IMR-90 (cell line): ENCODE measurements around the gene EBP. TPM values are rescaled to one million over a fixed set of nuclear protein-coding genes. Genes with fewer than 3 reads are reported as not detected.

Experiments used
- polyA plus RNA-seq, 3 experiments: library from polyadenylated mRNA; depleted of rRNA; stranded (reverse); fragments of >200 nt; gene quantifications; 2 replicates each; pipeline ENCODE4 v1.2.3, GENCODE V29; 2012; ENCODE audit warnings: low replicate concordance in 1 of 3
- total RNA-seq: library from RNA; depleted of rRNA; stranded (reverse); fragments of >200 nt; gene quantifications from 2 replicates; pipeline ENCODE4 v1.2.3, GENCODE V29; 2012; rRNA removed

EBP gene
- total and polyA plus RNA-seq, 2 of the 4 experiments (the other 2 are of a cell fraction) = 39.4 to 78.9 TPM

Other genes with a start within 250 kb of the EBP start
- not detected in 2 replicates for gene SSX3, start 165.1 kb upstream of the EBP start, total RNA-seq
- gene SSX3, start 165.1 kb upstream of the EBP start, polyA plus RNA-seq (2012; rRNA removed) = not detected in 2 replicates
- not detected in 2 replicates for gene SSX4, start 138.3 kb upstream of the EBP start, total RNA-seq
- gene SSX4, start 138.3 kb upstream of the EBP start, polyA plus RNA-seq (2012; rRNA removed) = not detected in 2 replicates
- gene SSX4B, start 109.8 kb upstream of the EBP start, total RNA-seq = not detected in 2 replicates
- gene SSX4B, start 109.8 kb upstream of the EBP start, polyA plus RNA-seq (2012; rRNA removed) = not detected in 2 replicates
- gene SLC38A5, start 51.5 kb upstream of the EBP start, total RNA-seq = 12.2 and 12.8 TPM in 2 replicates
- 20.0 and 20.4 TPM in 2 replicates for gene SLC38A5, start 51.5 kb upstream of the EBP start, polyA plus RNA-seq (2012; rRNA removed)
- gene FTSJ1, start 45.6 kb upstream of the EBP start, total RNA-seq = 54.2 and 59.9 TPM in 2 replicates
- 50.8 and 60.0 TPM in 2 replicates for gene FTSJ1, start 45.6 kb upstream of the EBP start, polyA plus RNA-seq (2012; rRNA removed)
- gene PORCN, start 12.8 kb upstream of the EBP start, total RNA-seq = 3.3 and 4.1 TPM in 2 replicates
- 10.1 and 11.6 TPM in 2 replicates for gene PORCN, start 12.8 kb upstream of the EBP start, polyA plus RNA-seq (2012; rRNA removed)
- gene TBC1D25, start 17.9 kb downstream of the EBP start, total RNA-seq = 8.3 and 11.3 TPM in 2 replicates
- gene TBC1D25, start 17.9 kb downstream of the EBP start, polyA plus RNA-seq (2012; rRNA removed) = 15.9 and 18.2 TPM in 2 replicates
- 341 and 386 TPM in 2 replicates for gene RBM3, start 52.7 kb downstream of the EBP start, total RNA-seq
- gene RBM3, start 52.7 kb downstream of the EBP start, polyA plus RNA-seq (2012; rRNA removed) = 217 and 243 TPM in 2 replicates
- 60.8 and 62.7 TPM in 2 replicates for gene WDR13, start 75.7 kb downstream of the EBP start, total RNA-seq
- gene WDR13, start 75.7 kb downstream of the EBP start, polyA plus RNA-seq (2012; rRNA removed) = 151 and 153 TPM in 2 replicates
- gene WAS, start 162.0 kb downstream of the EBP start, total RNA-seq = not detected in 2 replicates
- gene WAS, start 162.0 kb downstream of the EBP start, polyA plus RNA-seq (2012; rRNA removed) = 0.09 and 0.14 TPM in 2 replicates
- 6.6 and 7.2 TPM in 2 replicates for gene SUV39H1, start 174.9 kb downstream of the EBP start, total RNA-seq
- gene SUV39H1, start 174.9 kb downstream of the EBP start, polyA plus RNA-seq (2012; rRNA removed) = 8.6 and 9.9 TPM in 2 replicates
- not detected in 2 replicates for gene GLOD5, start 239.9 kb downstream of the EBP start, total RNA-seq
- not detected in 2 replicates for gene GLOD5, start 239.9 kb downstream of the EBP start, polyA plus RNA-seq (2012; rRNA removed)